ENCODE measurements around the gene DDAH1.
A peak's percentile ranks its signal among the peaks of the same experiment; 100 is the strongest.

DDAH1 gene

DNA sequence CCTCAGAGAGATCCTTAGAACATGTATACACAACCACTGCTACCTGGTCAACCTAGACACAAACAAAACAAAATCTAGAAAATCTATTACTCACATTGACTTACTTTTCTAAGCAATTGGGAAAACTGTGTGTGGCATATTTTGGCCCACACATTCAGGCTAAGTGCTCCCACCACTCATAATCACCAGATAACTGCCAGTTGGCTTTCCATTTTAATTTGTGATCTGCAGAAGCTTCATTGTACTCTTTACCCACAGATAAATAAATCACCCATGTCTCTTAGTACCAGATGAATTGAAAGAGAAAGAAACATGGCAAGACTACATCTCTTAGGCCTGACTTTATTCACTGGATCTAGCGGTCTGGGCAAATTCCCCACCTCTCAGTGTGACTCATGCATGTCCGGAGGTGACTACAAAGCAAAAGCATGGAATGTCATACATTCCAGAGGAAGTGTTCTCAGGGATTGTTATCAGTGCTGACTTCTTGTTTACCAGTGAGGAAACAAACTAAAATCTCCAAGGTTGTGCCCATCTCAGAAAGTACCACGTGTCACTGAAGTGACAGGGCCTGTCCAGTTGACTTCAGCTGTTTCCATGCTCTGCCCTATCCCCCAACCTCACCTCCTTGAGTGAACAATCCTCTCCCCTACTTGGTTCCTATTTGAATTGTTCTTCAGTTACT lies 136.1 kb downstream of the DDAH1 start:
- no peak for DNase-seq (ENCODE audit: low read depth, low spot score)

DNA sequence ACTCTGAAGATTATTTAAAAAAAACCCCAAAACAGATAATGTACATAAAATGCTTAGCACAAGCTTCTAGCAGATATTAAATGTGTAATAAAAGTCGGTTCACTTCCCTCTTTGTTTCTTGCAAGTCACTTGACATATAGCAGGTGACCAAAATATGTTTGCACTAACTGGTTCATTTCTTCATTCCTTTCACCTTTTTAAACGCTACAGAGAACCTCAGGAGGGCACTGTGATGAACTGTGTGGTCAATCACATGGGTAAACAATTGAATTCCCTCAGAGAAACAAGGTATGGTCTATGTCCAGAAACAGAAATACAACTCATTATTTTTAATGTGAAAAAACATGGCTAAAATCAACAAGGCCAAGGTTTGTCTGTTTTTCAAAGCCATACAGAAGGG lies 137.2 kb downstream of the DDAH1 start:
- no peak for DNase-seq (ENCODE audit: low read depth, low spot score)

DNA sequence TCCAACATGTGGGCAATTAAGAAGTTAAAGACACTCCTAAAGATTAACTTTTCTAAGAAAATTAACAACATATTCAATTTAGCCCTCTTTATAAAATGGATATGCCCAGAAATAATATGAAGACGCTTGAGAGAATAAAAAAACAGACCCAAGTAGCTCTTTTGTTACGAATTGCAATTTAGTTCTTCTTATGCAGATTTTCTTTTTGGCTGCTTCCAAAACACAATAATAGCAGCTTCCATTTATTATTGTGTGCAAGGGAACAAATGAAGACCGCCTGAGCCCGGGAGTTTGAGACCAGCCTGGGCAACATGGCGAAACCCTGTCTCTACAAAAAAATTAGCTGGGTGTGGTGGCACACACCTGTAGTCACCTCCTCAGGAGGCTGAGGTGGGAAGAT lies 138.1 kb downstream of the DDAH1 start:
- DNase-seq (ENCODE audit: low read depth, low spot score): no peak

DNA sequence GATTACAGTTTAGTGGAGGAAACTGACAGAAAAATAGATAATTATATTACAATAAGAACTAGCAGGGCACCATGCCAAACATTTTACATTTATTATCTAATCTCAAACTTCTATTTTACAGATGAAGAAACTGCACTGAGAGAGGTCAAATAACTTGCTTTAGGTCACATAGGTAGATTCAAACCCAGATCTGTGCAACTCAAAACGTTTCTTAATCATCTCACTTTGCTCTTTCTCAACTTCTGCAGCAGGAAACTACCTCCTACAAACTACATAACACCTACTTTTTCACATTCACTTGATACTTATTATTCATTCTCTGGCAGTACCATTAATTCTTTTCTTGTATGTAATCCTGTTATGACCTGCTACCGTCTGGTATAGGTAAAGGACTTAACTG lies 138.6 kb downstream of the DDAH1 start:
- no peak for DNase-seq (ENCODE audit: low read depth, low spot score)

DNA sequence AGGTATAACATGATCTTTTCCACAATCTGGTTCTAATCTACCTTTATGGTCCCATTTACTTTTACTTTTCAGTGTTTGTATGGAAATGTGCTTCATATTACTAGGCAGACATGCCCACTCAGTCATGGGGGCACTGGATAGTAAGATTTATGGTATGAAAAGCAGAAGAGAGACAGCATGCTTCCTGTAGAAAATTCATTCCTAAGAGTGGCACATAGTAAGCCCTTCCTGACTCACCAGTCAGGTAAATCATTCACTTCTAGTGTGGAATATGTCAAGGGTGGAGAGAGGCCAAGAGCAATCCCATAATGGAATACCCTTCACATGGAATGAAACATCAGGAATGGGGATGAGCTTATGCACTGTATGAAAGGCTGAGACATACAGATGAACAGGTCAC lies 139.0 kb downstream of the DDAH1 start:
- no peak for DNase-seq (ENCODE audit: low read depth, low spot score)

DNA sequence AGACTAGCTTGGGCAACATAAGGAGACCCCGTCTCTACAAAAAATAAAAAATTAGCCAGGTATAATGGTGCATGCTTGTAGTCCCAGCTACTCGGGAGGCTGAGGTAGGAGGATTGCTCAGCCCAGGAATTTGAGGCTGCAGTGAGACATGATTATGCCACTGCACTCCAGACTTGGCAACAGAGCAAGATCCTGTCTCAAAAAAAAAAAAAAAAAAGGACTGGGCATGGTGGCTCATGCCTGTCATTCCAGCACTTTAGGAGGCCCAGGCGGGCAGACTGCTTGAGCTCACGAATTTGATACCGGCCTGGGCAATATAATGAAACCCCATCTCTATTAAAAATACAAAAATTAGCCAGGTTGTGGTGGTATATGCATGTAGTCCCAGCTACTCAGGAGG lies 141.2 kb downstream of the DDAH1 start:
- no peak for DNase-seq (ENCODE audit: low read depth, low spot score)

DNA sequence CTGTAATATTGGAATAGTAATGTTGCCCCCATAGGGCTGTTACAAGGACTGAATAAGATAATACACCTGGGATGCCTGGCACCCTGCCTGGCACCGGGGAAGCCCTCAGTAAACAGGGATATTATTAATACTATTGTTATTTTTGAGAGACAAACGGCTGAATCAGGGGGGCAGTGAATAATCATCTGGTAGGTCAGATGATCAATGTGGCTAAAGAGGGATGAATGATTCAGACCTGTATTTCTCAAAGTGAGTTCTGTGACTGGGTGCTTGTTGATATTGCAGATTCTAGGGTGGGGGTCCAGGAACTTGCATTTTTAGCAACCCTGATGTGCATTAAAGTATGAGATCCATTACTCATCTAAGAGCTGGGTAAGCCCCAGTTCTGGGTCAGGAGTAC lies 142.3 kb downstream of the DDAH1 start:
- DNase-seq (ENCODE audit: low read depth, low spot score): no peak

DNA sequence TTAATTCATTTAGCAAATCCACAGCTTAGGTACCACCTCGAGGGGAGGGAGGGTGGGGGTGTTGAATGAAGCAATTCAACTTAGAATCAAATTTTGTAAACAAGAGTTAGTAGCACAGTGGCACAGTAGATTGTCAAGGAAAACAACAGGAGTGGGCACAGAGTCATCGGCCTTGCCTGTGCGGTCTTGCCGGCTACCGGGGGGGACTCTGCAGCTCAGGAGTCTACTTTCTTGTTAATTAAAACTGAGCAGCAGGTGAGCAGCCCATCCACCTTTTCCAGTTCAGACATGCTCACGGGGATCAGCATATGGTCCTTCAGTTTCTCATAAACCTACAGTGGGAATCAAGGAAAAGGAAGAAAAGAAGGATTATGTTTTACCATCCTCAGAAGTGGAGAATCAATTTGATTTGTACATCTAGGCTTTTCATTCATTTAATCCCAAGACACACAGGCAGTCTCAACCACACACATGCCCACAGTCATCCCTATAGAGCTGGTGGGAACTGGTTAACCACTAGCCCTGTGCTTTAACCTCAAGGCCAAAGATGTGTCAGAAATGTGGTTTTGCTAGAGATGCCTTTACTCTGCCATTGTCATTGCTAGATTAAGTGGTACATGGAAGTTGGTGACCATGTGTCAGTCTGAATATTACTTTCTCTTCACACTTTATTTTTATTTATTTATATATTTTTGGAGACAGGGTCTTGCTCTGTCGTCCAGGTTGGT lies 143.6 kb downstream of the DDAH1 start:
- no peak for DNase-seq (ENCODE audit: low read depth, low spot score)

DNA sequence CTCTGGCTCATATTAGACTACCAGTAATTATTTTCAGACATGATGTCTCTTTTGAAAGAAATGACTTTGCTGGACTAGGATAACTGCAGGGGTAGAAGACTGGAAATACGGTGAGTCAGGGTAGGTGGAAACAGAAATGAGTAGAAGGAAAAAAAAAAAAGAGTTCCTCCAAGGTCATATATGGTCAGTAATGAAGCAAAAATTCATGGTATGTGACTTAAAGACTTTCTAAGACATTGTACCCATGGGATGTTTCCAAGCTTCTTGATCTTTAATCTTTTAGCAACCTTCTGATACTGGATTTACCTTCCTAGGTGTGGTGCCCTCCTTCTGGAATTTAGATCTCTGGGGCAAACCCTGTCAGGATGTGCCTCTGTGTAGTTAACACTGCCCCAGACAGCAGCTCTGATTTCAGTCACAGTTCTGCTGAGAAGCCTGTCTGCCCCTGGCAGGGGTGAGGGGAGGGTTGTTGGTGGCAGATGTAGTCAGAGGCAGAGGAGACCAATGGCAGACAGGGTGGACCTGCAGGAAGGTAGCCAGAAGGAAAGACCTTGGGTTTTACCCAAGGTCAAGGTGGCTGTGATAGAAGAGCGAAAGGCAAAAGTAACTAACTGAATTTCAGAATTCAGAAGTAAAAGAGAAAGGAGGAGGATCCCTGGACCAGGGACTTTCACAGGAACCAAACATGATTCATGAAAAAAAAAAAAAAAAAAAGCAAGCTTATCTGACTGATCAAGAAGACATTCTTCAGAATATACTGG lies 144.4 kb downstream of the DDAH1 start:
- no peak for DNase-seq (ENCODE audit: low read depth, low spot score)

DNA sequence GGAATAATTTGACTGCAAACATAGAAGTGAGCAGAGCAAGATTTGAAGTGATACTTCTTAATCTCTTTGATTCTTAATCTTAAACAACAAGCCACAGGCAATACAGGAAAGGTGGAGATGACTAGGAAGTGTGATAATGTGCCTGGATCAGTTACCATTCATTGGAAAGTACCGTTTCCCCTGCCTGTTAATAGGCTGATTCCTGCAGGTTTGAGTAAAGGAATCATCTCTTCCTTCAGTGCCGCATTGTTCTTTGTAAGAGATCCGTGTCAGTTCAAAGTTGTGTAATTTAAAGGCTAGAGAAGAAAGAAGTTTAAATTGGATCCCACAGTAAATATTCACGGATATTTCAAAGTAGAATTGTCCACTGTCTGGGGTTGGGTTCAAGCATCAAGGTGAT lies 145.0 kb downstream of the DDAH1 start:
- no peak for DNase-seq (ENCODE audit: low read depth, low spot score)

DNA sequence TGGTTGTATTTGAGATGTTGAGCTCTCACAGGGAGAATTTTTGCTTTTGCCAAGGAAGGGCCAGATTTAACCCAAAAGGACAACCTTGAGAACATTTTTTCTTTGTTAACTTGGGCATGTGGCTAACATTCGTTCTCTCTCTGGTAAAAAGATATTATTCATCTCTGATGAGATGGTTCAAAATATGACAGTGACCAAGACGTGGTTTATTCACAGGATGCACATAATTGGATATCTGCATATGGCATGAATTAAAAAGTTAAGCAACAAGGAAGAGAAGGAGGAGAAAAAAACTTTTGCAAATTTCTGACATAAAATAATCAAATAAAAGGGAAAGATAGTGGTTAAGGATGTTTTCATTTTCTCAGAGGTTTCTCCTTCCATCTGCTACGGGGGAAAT lies 145.5 kb downstream of the DDAH1 start:
- DNase-seq (ENCODE audit: low read depth, low spot score): no peak

DNA sequence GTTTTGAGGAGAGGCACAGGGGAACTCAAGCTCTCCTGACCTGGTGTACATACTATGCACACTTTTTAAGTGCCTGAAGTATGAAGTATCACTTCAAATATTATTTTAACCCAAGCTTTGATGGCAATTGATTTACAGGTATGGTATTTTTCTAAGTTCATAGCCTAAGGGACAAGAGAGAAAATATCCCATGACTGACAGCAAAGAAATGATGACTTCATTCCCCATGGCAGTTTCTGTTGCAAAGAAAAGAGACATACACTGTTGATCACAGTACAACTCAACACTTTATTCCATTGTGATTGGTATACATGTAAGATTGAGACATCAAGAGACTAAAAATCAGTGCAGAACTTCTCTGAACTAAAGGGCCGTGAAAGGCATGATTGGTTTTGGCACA lies 146.7 kb downstream of the DDAH1 start:
- no peak for DNase-seq (ENCODE audit: low read depth, low spot score)

DNA sequence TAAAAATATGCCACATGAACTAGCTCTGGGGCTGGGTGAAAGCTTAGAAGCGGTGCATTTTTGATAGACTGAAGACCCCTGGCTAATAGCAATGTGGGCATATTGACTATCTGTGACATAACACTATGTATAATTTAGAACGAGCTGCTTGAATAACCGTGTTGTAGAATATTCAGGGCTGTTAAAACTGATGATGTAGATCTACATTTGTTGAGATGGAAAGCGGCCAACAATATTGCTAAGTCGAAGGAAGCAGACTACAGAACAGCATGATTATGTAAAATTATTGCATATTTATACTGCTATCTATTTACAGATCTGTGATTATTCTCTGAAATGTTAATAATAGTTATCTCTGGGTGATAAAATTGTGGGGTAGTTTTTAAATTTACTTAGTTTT lies 147.4 kb downstream of the DDAH1 start:
- DNase-seq (ENCODE audit: low read depth, low spot score): no peak

DNA sequence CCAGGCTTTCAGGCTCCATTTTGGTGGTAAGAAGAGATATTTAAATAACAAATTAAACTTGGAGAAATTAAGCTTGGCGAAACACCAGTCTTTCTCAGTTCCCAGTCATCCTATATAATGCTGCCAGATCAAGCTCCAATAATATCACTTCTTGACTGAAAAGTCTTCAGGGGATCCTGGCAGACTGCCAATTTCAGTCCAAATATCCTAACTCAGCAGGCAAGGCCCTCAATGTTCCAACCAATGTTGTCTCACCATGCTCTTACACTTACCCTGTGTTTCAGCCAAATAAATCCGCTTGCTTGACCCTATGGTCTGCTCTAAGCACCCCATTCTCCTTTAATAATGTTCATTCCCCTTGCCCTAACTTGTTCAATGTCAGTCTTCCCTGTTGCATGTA lies 148.6 kb downstream of the DDAH1 start:
- no peak for DNase-seq (ENCODE audit: low read depth, low spot score)

DNA sequence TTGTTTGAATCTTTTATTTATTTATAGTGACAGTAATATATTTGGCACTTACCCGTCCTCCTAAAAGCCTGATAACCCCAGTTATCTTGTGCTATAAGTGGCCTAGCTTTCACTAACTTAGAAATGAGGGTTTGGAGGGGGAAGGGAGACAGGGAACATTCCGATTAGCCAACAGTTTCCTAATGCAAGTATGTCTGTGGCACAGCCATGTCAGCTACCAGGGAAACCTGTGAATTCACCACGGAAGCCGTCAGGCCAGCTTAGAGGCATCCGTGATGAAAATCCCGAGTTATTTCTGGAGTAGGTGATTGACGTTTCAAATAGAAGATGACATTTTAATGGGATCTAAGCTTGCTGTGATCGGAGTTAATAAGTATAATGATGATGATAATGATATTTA lies 149.2 kb downstream of the DDAH1 start:
- DNase-seq (ENCODE audit: low read depth, low spot score): no peak

DNA sequence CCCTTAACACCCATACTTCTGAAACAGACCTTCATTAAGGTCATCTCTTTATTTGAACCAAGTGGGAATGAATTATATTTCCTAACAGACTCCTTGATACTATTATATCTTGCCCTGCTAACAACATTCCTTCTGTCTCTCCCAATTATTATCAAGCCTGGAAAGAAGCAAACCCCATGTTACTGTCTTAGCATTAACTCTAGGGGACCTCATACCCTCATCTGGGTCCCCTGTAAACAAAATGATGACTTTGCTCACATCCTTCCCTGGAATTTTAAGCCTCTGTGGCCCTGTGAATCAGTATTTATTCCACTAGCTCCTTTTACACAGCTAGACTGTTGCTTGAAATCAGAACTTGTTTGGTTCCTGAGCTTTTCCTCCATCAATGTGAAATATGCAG lies 150.2 kb downstream of the DDAH1 start:
- DNase-seq (ENCODE audit: low read depth, low spot score): no peak

DNA sequence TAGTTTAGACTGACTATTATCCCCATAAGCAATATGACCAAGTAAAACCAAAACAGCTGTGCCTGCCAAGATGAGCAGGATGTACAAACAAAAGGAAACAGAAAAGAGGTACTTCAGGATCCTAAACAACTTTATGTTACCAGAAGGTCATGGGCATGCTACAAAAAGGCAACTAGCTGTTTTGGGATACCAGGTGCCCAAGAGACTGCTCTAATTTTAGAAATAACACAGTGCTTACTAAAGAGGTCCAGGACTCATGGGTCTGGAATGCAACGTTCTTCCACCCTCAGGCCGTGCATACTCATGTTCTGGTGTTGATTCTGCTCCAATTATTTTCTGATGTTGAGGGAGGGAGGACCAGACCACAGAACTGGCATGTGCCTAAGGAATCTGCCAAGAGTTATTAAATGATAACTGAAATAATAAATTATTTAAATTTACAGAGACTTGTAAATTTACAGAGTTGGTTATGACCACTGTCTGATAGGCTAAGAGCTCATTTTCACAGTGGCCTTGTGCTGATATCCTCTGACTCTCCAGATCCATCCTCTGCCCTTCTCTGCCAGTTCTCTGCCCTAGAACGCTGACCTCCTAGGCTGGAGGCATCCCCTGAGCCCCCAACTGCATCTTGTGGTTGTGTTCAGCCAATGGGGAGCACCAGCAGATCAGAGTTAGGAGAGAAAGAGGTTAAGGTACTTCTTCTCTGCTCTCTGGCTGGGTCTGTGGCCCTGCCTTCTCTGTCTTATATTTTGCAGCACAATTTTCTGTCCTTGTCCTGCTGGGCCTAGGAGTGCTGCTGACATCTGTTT lies 150.9 kb downstream of the DDAH1 start:
- no peak for DNase-seq (ENCODE audit: low read depth, low spot score)

DNA sequence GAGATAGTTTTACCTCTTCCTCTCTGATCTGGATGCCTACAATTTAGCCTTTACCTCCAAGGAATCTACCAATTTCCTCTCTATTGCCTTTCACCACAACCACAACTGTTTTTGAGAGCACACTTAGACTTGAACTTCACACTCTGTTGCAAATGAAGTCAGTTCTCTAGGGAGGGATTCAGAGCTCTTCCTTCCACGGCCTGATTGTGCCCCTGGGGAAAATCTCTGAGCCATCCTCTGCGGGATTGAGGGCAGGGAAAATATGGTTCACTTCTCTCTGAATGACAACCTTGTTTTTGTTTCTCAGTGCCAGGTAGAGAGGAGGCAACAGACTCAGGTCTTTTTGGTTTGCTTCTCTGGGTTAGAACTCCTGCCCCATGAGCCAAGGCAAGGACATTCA lies 153.1 kb downstream of the DDAH1 start:
- DNase-seq (ENCODE audit: low read depth, low spot score): no peak

DNA sequence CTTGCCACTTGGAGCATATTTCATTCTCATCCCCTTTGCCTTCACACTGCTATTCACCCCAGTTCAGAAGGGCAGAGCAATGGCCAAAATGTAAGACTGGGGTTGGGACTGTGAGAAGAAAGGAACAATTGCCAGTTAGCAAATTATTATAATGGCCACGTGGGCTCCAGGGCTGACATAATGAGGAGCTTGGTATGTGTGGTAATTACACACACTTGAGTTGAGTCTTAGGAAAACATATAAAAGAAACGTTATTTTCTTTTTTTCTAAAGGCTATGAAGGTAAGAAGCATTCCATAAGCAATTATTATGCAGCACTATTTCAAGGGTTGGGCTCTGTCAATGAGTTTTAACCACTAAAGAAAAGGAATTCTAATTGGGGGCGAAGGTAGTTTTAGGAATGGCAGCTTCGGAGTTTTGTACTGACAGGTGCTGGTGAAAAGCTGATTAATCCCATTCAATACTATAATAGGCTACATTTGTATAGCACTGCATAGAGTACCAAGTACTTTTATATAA lies 156.1 kb downstream of the DDAH1 start:
- no peak for DNase-seq (ENCODE audit: low read depth, low spot score)

DNA sequence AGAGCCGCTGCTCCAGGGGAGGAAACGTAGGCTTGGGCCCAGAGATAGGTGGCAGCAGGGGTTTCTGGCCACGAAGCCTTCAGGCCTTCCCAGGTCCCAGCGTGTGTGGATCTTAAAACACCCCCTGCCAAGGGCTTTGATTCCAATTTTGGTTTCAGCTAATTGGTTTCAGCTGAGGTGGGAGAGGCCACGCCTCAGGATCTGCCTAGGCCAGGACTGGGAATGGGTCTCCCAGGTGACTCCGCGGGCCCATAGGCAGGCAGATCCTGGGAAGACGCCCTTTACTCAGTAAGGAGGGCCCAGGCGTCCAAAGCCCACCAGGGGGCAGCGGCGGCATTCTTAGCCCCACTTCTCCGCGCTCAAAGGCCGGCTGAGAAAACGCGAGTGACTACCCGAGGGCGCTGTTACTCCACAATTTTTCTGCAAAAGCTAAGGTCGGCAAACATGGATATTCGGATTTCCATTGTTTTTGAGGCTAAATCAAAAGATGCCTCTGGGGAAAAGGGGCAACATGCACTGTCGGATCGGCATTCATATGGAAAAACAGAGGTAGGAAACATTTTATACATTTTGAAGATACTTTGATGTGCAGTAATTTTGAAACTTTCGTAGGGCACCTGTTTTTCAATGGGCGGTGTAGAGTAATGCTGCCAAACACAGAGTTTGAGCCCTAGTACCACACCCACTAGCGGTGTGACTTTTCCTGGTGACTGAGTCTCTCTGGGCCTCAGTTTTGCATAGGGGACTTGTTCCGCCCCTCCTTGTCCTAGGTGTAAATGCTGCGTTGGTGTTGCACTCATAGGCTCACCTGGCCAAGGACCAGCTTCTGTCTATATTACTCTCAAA lies 156.7 kb downstream of the DDAH1 start:
- DNase-seq (ENCODE audit: low read depth, low spot score): peak; percentile 56

DNA sequence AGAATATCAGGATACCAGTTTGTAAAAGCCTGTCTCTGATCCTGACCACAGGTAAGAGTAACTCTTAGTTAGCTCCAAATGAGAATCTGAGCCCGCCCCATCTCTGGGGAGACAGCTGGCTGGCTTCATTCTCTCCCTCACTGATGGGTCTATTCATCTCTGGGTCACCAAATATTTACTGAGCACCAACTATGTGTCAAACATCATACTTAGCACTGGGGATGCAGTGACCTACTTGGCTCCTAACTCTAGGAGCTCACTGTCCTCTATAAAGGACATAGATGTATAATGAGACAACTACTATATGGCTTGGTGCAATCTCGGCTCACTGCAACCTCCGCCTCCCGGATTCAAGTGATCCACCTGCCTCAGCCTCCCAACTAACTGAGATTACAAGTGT lies 158.7 kb downstream of the DDAH1 start:
- no peak for DNase-seq (ENCODE audit: low read depth, low spot score)

All from brain pericyte (primary cell).